AG04450 (cell line): ENCODE measurements around the gene BCO1. TPM values are rescaled to one million over a fixed set of nuclear protein-coding genes. Genes with fewer than 3 reads are reported as not detected.

Experiments used
- CTCF ChIA-PET: fragments of 300-600, 350-600 bp; formaldehyde crosslinking; extraction: SDS; loops from one replicate; lab custom pipeline; 2022; ENCODE audit warnings: antibody characterized with exemption, inconsistent platforms; lab: Charles Lee
- POLR2A ChIA-PET: fragments of 350-600 bp; formaldehyde crosslinking; extraction: SDS; loops from one replicate; lab custom pipeline; 2021; ENCODE audit warnings: antibody characterized with exemption, inconsistent platforms; lab: Yijun Ruan, JAX
- DNase-seq: peaks from one replicate; pipeline ENCODE4 v3.0.0-alpha.2; 2011; ENCODE audit warnings: low read depth, low spot score
- H3K27ac ChIP-seq: one replicate; pipeline ENCODE4 v1.5.1; 2012; ENCODE audit warnings: low read depth, low read length, control low read depth
- H3K27me3 ChIP-seq: one replicate; pipeline ENCODE4 v1.6.0; 2012; ENCODE audit warnings: low read length; ENCODE audit not compliant: control insufficient read depth, insufficient read depth
- H3K4me3 ChIP-seq: 2 replicates; pipeline ENCODE4 v1.5.1; 2011; ENCODE audit warnings: mild to moderate bottlenecking, low read depth, low read length, control low read depth
- H3K9me3 ChIP-seq: 2 replicates; pipeline ENCODE4 v1.5.1; 2012; ENCODE audit warnings: low read length; ENCODE audit not compliant: control insufficient read depth, insufficient read depth
- CTCF ChIP-seq: IDR thresholded peaks from 2 replicates; pipeline ENCODE4 v1.5.1; 2011; ENCODE audit warnings: low read depth, low read length, control low read depth, inconsistent platforms
- polyA plus RNA-seq: library from polyadenylated mRNA; depleted of rRNA; stranded (reverse); fragments of >200 nt; gene quantifications from 2 replicates; pipeline ENCODE4 v1.2.3, GENCODE V29; 2011

BCO1 gene
- polyA plus RNA-seq, 1 experiment: not detected

- peak overlapping the region; percentile 31 for H3K27ac ChIP-seq
- TF ChIP-seq CTCF: no peak
- DNase-seq: no peak
- ChIA-PET CTCF (interaction anchor here (0.6 to 1.6 kb wide), 2 partner anchors 9 to 59 kb away, joined by 4 to 8 read pairs; no protein-coding TSS in a partner anchor), POLR2A (no interaction called here)
- H3K9me3 ChIP-seq: no peaks in the 10 kb centered on the region; the same call in 1 of the 2 replicates
- H3K4me3 ChIP-seq: no peak overlapping the region
- H3K27me3 ChIP-seq: peaks cover 5% of the 10 kb centered on the region
These were observed 25.9 kb downstream of the BCO1 start for GRCh38 chr16:81264386-81264785.

GRCh38 chr16:81265052-81265451 is 26.6 kb downstream of the BCO1 start:
- ChIA-PET CTCF (no interaction called here), POLR2A (no interaction called here)
- no peak for TF ChIP-seq CTCF
- Histone ChIP-seq H3K27ac (no peak overlapping the region), H3K4me3 (no peak overlapping the region), H3K9me3 (no peaks in the 10 kb centered on the region; the same call in 1 of the 2 replicates), H3K27me3 (peaks cover 5% of the 10 kb centered on the region)
- no peak for DNase-seq

- ChIA-PET CTCF (no interaction called here), POLR2A (no interaction called here)
- no peak overlapping the region for H3K27ac ChIP-seq
- TF ChIP-seq CTCF: no peak
- no peak for DNase-seq
- no peak overlapping the region for H3K4me3 ChIP-seq
- no peaks in the 10 kb centered on the region; the same call in 1 of the 2 replicates for H3K9me3 ChIP-seq
- H3K27me3 ChIP-seq: peaks cover 4% of the 10 kb centered on the region
These were observed 27.4 kb downstream of the BCO1 start for GRCh38 chr16:81265658-81266451.

GRCh38 chr16:81266680-81267095 is 28.2 kb downstream of the BCO1 start:
- no peak for TF ChIP-seq CTCF
- H3K9me3 ChIP-seq: no peaks in the 10 kb centered on the region; the same call in 1 of the 2 replicates
- H3K4me3 ChIP-seq: no peak overlapping the region
- H3K27ac ChIP-seq: no peak overlapping the region
- POLR2A ChIA-PET: no interaction called here
- CTCF ChIA-PET: no interaction called here
- no peak for DNase-seq
- H3K27me3 ChIP-seq: peaks cover 3% of the 10 kb centered on the region

GRCh38 chr16:81268509-81268908 is 30.0 kb downstream of the BCO1 start:
- ChIA-PET POLR2A (no interaction called here), CTCF (no interaction called here)
- Histone ChIP-seq H3K27me3 (no peaks in the 10 kb centered on the region), H3K4me3 (no peak overlapping the region), H3K27ac (no peak overlapping the region), H3K9me3 (no peaks in the 10 kb centered on the region)
- DNase-seq: no peak
- TF ChIP-seq CTCF: no peak
